Stimulated activated naive CD8-positive, alpha-beta T cell treated with anti-CD3 and anti-CD28 coated beads, Interleukin-15, Interleukin-2, amounts not matched to agents 100 U/mL and 50 U/mL, for 24 hours (primary cell): ENCODE data around the gene LRWD1.
"Not testable (repeated sequence)": the region's sequence is repeated elsewhere in the genome, so short reads cannot be mapped to it uniquely, and the experiment has no call there.

Source experiments
- ATAC-seq: fragments of 150-1000 bp; cut with Tn5 transposase; one replicate; pipeline ENCODE4 v1.10.0; 2021
- DNase-seq: peaks from one replicate; pipeline ENCODE4 v3.0.0; 2021

Gene LRWD1

GRCh38 chr7:102497308-102497707, 32.5 kb downstream of the LRWD1 start:
- not testable (repeated sequence) for DNase-seq, ATAC-seq

DNA sequence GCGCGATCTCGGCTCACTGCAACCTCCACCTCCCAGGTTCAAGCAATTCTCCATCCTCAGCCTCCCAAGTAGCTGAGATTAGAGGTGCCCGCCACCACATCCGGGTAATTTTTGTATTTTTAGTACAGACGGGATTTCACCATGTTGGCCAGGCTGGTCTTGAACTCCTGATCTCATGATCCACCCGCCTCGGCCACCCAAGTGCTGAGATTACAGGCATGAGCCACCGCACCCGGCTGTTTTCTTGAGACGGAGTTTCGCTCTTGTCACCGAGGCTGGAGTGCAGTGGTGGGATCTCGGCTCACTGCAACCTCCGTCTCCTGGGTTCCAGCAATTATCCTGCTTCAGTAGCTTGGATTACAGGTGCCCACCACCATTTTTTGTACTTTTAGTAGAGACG, 33.5 kb downstream of the LRWD1 start:
- not testable (repeated sequence) for DNase-seq, ATAC-seq

- ATAC-seq, DNase-seq: not testable (repeated sequence)
These were observed 38.4 kb downstream of the LRWD1 start for GRCh38 chr7:102503141-102503540.

GRCh38 chr7:102505298-102506185, 40.8 kb downstream of the LRWD1 start:
- DNase-seq, ATAC-seq: not testable (repeated sequence)

DNA sequence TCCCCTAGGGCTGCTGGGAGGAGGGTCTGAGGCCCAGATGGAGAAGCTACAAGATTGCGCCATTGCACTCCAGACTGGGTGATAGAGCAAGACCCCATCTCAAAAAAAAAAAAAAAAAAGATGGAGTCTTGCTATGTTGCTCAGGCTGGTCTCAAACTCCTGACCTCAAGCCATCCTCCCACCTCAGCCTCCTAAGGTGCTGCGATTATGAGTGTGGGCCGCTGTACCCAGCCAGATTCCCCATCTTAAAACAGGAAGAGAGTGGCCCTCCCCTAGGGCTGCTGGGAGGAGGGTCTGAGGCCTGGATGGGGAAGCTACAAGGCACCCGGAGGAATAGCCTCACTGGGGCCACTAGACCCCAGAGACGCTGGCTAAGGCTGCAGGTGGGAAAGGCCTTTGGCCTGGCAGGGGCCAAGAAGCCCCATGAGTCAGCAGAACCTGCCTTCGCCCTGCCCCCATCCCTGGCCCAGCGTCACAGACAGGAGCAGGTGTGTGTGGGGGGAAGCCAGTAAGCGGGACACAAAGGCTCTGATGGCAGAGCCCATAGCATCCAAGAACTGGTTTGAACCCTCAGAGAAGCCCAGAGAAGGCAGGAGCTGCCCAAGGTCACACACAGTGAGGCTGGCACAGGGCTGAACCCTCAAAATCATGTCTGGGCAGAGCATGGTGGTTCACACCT, 42.8 kb downstream of the LRWD1 start:
- ATAC-seq, DNase-seq: not testable (repeated sequence)

DNA sequence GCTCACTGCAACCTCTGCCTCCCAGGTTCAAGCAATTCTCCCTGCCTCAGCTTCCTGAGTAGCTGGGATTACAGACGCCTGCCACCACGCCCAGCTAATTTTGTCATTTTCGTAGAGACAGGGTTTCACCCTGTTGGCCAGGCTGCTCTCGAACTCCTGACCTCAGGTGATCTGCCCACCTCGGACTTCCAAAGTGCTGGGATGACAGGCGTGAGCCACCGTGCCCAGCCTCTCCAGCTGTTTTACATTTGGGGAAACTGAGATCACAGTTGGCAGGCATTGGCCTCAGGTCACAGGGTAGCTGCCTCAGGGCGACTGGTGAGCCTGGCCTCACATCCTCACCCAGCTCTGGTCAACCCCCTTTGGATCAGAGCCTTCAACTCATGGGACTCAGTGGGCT, 45.8 kb downstream of the LRWD1 start:
- not testable (repeated sequence) for DNase-seq, ATAC-seq

DNA sequence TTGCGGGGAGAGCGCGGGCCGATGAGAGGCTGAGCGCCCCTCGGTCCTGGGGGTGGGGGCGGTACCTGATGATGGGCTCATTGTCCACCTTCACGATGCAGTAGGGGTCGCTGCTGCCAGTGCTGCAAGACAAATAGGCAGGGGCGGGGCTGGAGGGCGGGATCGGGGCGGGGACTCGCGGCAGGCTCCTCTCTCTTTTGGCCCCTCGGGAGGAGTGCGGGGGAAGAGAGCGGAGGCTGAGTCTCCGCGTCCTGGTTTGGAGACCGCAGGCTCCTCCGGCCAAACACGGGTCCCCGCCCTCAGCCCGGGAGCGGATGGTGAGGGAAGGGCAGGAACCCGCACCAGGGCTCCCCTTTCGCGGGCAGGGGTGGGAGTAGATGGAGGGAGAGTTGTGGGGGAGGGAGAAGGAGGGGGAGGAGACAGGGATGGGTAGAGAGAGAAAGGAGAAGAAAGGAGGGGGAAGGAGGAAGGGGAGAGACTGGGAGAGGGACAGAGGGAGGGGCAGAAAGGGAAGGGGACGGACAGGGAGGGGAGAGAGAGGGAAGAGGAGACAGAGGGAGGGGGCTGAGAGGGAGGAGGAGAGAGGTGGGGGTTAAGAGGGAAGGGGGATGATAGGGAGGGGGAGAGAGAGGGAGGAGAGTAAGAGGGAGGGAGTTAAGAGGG, 47.2 kb downstream of the LRWD1 start:
- not testable (repeated sequence) for DNase-seq
- peak; percentile 59 for ATAC-seq

DNA sequence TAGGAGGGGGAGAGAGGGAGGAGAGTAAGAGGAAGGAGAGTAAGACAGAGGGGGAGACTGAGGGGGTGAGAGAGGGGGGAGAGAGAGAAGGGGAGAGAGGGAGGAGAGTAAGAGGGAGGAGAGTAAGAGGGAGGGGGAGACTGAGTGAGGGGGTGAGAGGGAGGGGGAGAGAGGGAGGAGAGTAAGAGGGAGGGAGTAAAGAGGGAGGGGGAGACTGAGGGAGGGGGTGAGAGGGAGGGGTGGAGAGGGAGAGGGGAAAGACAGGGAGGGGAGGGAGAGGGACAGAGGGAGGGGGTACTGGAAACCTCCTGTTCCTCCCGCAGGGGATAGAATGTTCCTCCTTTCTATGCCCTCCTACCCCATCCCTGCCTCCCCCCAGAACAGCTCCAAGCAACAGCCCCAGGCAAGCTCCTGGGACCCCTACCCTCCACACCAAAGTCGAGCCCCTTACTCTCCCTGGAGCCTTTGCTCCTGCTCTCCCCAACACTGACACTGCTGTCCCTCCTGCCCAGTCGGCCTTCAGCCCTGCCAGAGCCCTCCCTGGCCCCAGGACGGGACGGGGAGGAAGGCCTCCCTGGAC, 47.9 kb downstream of the LRWD1 start:
- not testable (repeated sequence) for ATAC-seq
- DNase-seq = peak; percentile 3

GRCh38 chr7:102514881-102515721, 50.3 kb downstream of the LRWD1 start:
- DNase-seq = peak; percentile 6
- peak; percentile 16 for ATAC-seq

- ATAC-seq, DNase-seq: not testable (repeated sequence)
These were observed 51.1 kb downstream of the LRWD1 start for GRCh38 chr7:102515889-102516288.

DNA sequence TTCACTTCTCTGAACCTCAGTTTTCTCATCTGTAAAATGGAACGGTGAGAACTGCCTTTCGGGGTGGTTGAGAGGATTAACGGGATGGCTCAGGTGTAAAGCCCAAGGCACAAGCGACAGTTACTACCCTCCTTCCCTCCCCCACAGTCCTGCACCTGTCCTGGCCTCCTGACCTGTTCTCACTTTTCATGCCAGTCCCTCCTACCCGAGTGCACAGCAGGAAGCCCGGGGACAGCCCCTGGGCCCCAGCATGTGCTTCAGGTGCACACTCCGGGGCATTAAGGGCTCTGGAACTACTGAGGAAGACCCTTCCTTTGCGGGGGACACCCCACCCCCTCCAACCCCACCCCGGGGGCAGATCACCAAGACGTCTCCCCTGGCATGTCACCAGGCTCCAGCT, 52.2 kb downstream of the LRWD1 start:
- peak; percentile 11 for ATAC-seq
- not testable (repeated sequence) for DNase-seq

GRCh38 chr7:102517550-102518147, 52.9 kb downstream of the LRWD1 start, which contains the start of gene RASA4B:
TSS of gene RASA4B (minus strand) at chr7:102517777. CDS start at chr7:102517710, 67 bp downstream.
- peak; percentile 89 for ATAC-seq
- not testable (repeated sequence) for DNase-seq

DNA sequence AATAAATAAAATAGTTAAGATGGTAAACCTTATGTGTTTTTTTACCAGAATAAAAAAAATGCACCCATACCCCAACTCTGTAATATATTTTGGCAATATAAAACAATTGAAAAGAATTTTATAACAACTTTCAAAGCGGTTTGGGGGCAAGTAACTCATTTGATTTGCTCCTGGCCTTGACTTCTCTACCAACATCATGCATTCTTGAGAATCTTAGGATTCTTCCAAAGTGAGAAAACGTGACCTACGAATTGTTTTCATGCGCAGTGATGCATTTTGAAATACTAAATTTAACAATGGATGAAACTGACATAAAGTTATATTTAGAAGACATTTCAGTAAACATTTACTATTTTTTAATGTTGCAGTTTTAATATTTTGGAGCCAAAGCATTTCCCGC, 56.0 kb downstream of the LRWD1 start:
- not testable (repeated sequence) for DNase-seq, ATAC-seq
